ENCODE measurements around the gene PYDC1. TPM values are rescaled to one million over a fixed set of nuclear protein-coding genes. Genes with fewer than 3 reads are reported as not detected.

Gene PYDC1
- total RNA-seq, 1 donor from 2014 or later = not detected

GRCh38 chr16:31190061-31190460 is 26.9 kb downstream of the PYDC1 start:
- peaks cover 87% of the 10 kb centered on the region for H3K36me3 Mint-ChIP-seq (ENCODE audit: unreplicated experiment)
- H3K4me1 Mint-ChIP-seq (ENCODE audit: unreplicated experiment) = peaks cover 6% of the 10 kb centered on the region
- DNase-seq (ENCODE audit: extremely low spot score, unreplicated experiment) = no peak
- no peak overlapping the region for H3K27ac Mint-ChIP-seq (ENCODE audit: unreplicated experiment)
- TF ChIP-seq CTCF (IDR thresholded peaks at IDR 0.05) = no peak
- no peaks in the 10 kb centered on the region for H3K27me3 Mint-ChIP-seq (ENCODE audit: unreplicated experiment)
- H3K9me3 Mint-ChIP-seq (ENCODE audit: unreplicated experiment) = no peaks in the 10 kb centered on the region
- H3K4me3 Mint-ChIP-seq (ENCODE audit: unreplicated experiment) = no peak overlapping the region

- H3K27me3 Mint-ChIP-seq (ENCODE audit: unreplicated experiment) = no peaks in the 10 kb centered on the region
- peaks cover 8% of the 10 kb centered on the region for H3K4me1 Mint-ChIP-seq (ENCODE audit: unreplicated experiment)
- peak overlapping the region; percentile 61 for H3K27ac Mint-ChIP-seq (ENCODE audit: unreplicated experiment)
- no peak overlapping the region for H3K4me3 Mint-ChIP-seq (ENCODE audit: unreplicated experiment)
- peaks cover 87% of the 10 kb centered on the region for H3K36me3 Mint-ChIP-seq (ENCODE audit: unreplicated experiment)
- no peak for DNase-seq (ENCODE audit: extremely low spot score, unreplicated experiment)
- no peaks in the 10 kb centered on the region for H3K9me3 Mint-ChIP-seq (ENCODE audit: unreplicated experiment)
- no peak for TF ChIP-seq CTCF (IDR thresholded peaks at IDR 0.05)
These were observed 27.5 kb downstream of the PYDC1 start for GRCh38 chr16:31189412-31189778.

GRCh38 chr16:31188450-31189411 is 28.2 kb downstream of the PYDC1 start:
- no peak overlapping the region for H3K4me3 Mint-ChIP-seq (ENCODE audit: unreplicated experiment)
- no peak for TF ChIP-seq CTCF (IDR thresholded peaks at IDR 0.05)
- peak overlapping the region; percentile 61 for H3K27ac Mint-ChIP-seq (ENCODE audit: unreplicated experiment)
- H3K36me3 Mint-ChIP-seq (ENCODE audit: unreplicated experiment) = peaks cover 85% of the 10 kb centered on the region
- DNase-seq (ENCODE audit: extremely low spot score, unreplicated experiment) = no peak
- peaks cover 13% of the 10 kb centered on the region for H3K4me1 Mint-ChIP-seq (ENCODE audit: unreplicated experiment)
- no peaks in the 10 kb centered on the region for H3K27me3 Mint-ChIP-seq (ENCODE audit: unreplicated experiment)
- H3K9me3 Mint-ChIP-seq (ENCODE audit: unreplicated experiment) = no peaks in the 10 kb centered on the region

- no peak overlapping the region for H3K27ac Mint-ChIP-seq (ENCODE audit: unreplicated experiment)
- peaks cover 22% of the 10 kb centered on the region for H3K4me1 Mint-ChIP-seq (ENCODE audit: unreplicated experiment)
- H3K36me3 Mint-ChIP-seq (ENCODE audit: unreplicated experiment) = peaks cover 84% of the 10 kb centered on the region
- H3K27me3 Mint-ChIP-seq (ENCODE audit: unreplicated experiment) = no peaks in the 10 kb centered on the region
- no peak for DNase-seq (ENCODE audit: extremely low spot score, unreplicated experiment)
- H3K9me3 Mint-ChIP-seq (ENCODE audit: unreplicated experiment) = no peaks in the 10 kb centered on the region
- TF ChIP-seq CTCF (IDR thresholded peaks at IDR 0.05) = no peak
- no peak overlapping the region for H3K4me3 Mint-ChIP-seq (ENCODE audit: unreplicated experiment)
These were observed 29.1 kb downstream of the PYDC1 start for GRCh38 chr16:31187808-31188189.

- H3K27ac Mint-ChIP-seq (ENCODE audit: unreplicated experiment) = no peak overlapping the region
- DNase-seq (ENCODE audit: extremely low spot score, unreplicated experiment) = no peak
- peaks cover 87% of the 10 kb centered on the region for H3K36me3 Mint-ChIP-seq (ENCODE audit: unreplicated experiment)
- H3K4me3 Mint-ChIP-seq (ENCODE audit: unreplicated experiment) = no peak overlapping the region
- TF ChIP-seq CTCF (IDR thresholded peaks at IDR 0.05) = no peak
- no peaks in the 10 kb centered on the region for H3K9me3 Mint-ChIP-seq (ENCODE audit: unreplicated experiment)
- H3K27me3 Mint-ChIP-seq (ENCODE audit: unreplicated experiment) = no peaks in the 10 kb centered on the region
- H3K4me1 Mint-ChIP-seq (ENCODE audit: unreplicated experiment) = peaks cover 28% of the 10 kb centered on the region
These were observed 29.8 kb downstream of the PYDC1 start for GRCh38 chr16:31186930-31187807.

All from osteocyte (in vitro differentiated cells).